Epithelial cell of prostate (primary cell): ENCODE data around the gene CDNF.
"Not testable (repeated sequence)": the region's sequence is repeated elsewhere in the genome, so short reads cannot be mapped to it uniquely, and the experiment has no call there.

Experiments
- DNase-seq: peaks from one replicate; pipeline ENCODE4 v3.0.0-alpha.2; 2011; ENCODE audit warnings: low read depth, low spot score
- H3K27ac ChIP-seq: fragments of 450-650 bp; 2 replicates; pipeline ENCODE4 v1.5.1; 2017; ENCODE audit warnings: mild to moderate bottlenecking

The CDNF gene

GRCh38 chr10:14840178-14840577, 2.3 kb upstream of the CDNF start:
- no peak overlapping the region for H3K27ac ChIP-seq
- no peak for DNase-seq

GRCh38 chr10:14839305-14839695, 1.5 kb upstream of the CDNF start:
- H3K27ac ChIP-seq: peak overlapping the region; percentile 61
- no peak for DNase-seq

- no peak for DNase-seq
- peak overlapping the region; percentile 61 for H3K27ac ChIP-seq
Observed at GRCh38 chr10:14838582-14839304, 906 bp upstream of the CDNF start.

- peak; percentile 5 for DNase-seq
- H3K27ac ChIP-seq: peak overlapping the region; percentile 61
Observed at GRCh38 chr10:14837003-14837756, 657 bp downstream of the CDNF start.

- H3K27ac ChIP-seq: no peak overlapping the region
- no peak for DNase-seq
Observed at GRCh38 chr10:14836208-14836607, 1.6 kb downstream of the CDNF start.

GRCh38 chr10:14833106-14833505, 4.7 kb downstream of the CDNF start:
- DNase-seq: no peak
- H3K27ac ChIP-seq: no peak overlapping the region

GRCh38 chr10:14826076-14826829, 11.6 kb downstream of the CDNF start:
- no peak for DNase-seq
- H3K27ac ChIP-seq: no peak overlapping the region

GRCh38 chr10:14823966-14824365, 13.9 kb downstream of the CDNF start:
- no peak overlapping the region for H3K27ac ChIP-seq
- DNase-seq: no peak

- no peak for DNase-seq
- no peak overlapping the region for H3K27ac ChIP-seq
Observed at GRCh38 chr10:14822879-14823755, 14.7 kb downstream of the CDNF start.

GRCh38 chr10:14821635-14822375, 16.0 kb downstream of the CDNF start:
- DNase-seq: no peak
- no peak overlapping the region for H3K27ac ChIP-seq

- no peak overlapping the region for H3K27ac ChIP-seq
- DNase-seq: no peak
Observed at GRCh38 chr10:14820775-14821154, 17.1 kb downstream of the CDNF start.

- H3K27ac ChIP-seq: no peak overlapping the region
- no peak for DNase-seq
Observed at GRCh38 chr10:14820010-14820774, 17.6 kb downstream of the CDNF start.

GRCh38 chr10:14816717-14817116, 21.1 kb downstream of the CDNF start:
- DNase-seq, H3K27ac ChIP-seq: not testable (repeated sequence)

GRCh38 chr10:14815681-14816080, 22.2 kb downstream of the CDNF start:
- DNase-seq: no peak
- no peak overlapping the region for H3K27ac ChIP-seq

- no peak overlapping the region for H3K27ac ChIP-seq
- no peak for DNase-seq
Observed at GRCh38 chr10:14812271-14812670, 25.6 kb downstream of the CDNF start.

GRCh38 chr10:14810969-14811953, 26.6 kb downstream of the CDNF start:
- no peak for DNase-seq

GRCh38 chr10:14806318-14806717, 31.5 kb downstream of the CDNF start:
- H3K27ac ChIP-seq: no peak overlapping the region
- no peak for DNase-seq

More at GRCh38 chr10:14810969-14811953, 26.6 kb downstream of the CDNF start:
- H3K27ac ChIP-seq: no peak overlapping the region

- DNase-seq: no peak
- H3K27ac ChIP-seq: no peak overlapping the region
Observed at GRCh38 chr10:14803827-14804226, 34.0 kb downstream of the CDNF start.
